Measurements from ENCODE around the gene APOL4.

- TF ChIP-seq YY1 (IDR thresholded peaks at IDR 0.05; ENCODE audit: insufficient read depth, insufficient read length) (no peak), ZNF274 (IDR thresholded peaks at IDR 0.05; ENCODE audit: low read depth, low read length) (no peak), SUZ12 (IDR thresholded peaks at IDR 0.05; ENCODE audit: extremely low read depth, insufficient read depth, insufficient read length) (no peak)
Measured at GRCh38 chr22:36193171-36193570, 8.4 kb downstream of the APOL4 start.
